Activated CD8-positive, alpha-beta T cell treated with anti-CD3 and anti-CD28 coated beads, Interleukin-2, amount 10 ng/mL, durations not matched to agents 7 days and 5 days (primary cell): ENCODE measurements around the gene PIAS1. TPM values are rescaled to one million over a fixed set of nuclear protein-coding genes. Genes with fewer than 3 reads are reported as not detected.

ENCODE experiments used
- ATAC-seq: fragments of 150-1000 bp; cut with Tn5 transposase; one replicate; pipeline ENCODE4 v1.10.0; 2021; ENCODE audit warnings: moderate library complexity
- CTCF ChIA-PET: fragments of 350-600 bp; sonication (Branson Sonifier 250); formaldehyde crosslinking; loops from one replicate; lab custom pipeline; 2021; ENCODE audit warnings: antibody characterized with exemption; lab: Charles Lee
- POLR2A ChIA-PET: fragments of 350-600 bp; sonication (Branson Sonifier 250); formaldehyde crosslinking; loops from one replicate; lab custom pipeline; 2021; ENCODE audit warnings: antibody characterized with exemption; lab: Charles Lee
- DNase-seq: peaks from one replicate; pipeline ENCODE4 v3.0.0-alpha.2; 2020
- H3K27ac Mint-ChIP-seq: one replicate; pipeline ENCODE4 v1.8.0; 2021; ENCODE audit warnings: mild to moderate bottlenecking, mixed read lengths
- H3K27me3 Mint-ChIP-seq: one replicate; pipeline ENCODE4 v1.8.0; 2021; ENCODE audit warnings: low read depth, mixed read lengths
- H3K36me3 Mint-ChIP-seq: one replicate; pipeline ENCODE4 v1.8.0; 2021; ENCODE audit warnings: low read depth, mixed read lengths
- H3K4me1 Mint-ChIP-seq: one replicate; pipeline ENCODE4 v1.8.0; 2021; ENCODE audit warnings: low read depth, mixed read lengths
- H3K4me3 Mint-ChIP-seq: one replicate; pipeline ENCODE4 v1.8.0; 2021; ENCODE audit warnings: mild to moderate bottlenecking, mixed read lengths
- H3K9me3 Mint-ChIP-seq: one replicate; pipeline ENCODE4 v1.8.0; 2022; ENCODE audit warnings: mixed read lengths; ENCODE audit not compliant: insufficient read depth
- total RNA-seq, 2 experiments: library from RNA; stranded (reverse); gene quantifications; one replicate each; pipeline ENCODE4 v1.2.3, GENCODE V29; 2021

The PIAS1 gene
- total RNA-seq, 2 experiments from 2014 or later: 40.6 to 44.2 TPM

DNA sequence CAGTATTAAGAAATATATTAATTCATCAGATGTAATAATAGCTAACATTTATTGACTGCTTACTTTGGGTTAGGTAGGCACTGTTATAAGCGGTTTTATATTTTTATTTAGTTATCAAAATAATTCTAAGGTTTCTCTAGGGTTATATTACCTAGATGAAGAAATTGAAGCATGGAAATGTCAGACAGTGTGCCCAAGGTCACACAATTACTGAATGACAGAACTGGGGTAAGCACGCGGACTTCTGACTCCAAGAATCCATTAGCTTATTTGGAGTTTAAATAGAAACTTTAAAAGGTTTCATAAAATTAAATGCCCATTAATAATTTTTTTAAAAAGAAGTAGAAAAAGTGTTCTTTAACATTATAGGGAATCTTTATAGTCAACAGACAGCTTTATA is 76.7 kb downstream of the PIAS1 start:
- Mint-ChIP-seq H3K9me3 (no peaks in the 10 kb centered on the region), H3K36me3 (peaks cover 9% of the 10 kb centered on the region), H3K27me3 (no peaks in the 10 kb centered on the region), H3K4me3 (no peak overlapping the region), H3K4me1 (no peaks in the 10 kb centered on the region), H3K27ac (no peak overlapping the region)
- ATAC-seq (no peak), DNase-seq (no peak)
- POLR2A ChIA-PET: no interaction called here
- CTCF ChIA-PET: interaction anchor here (0.8 kb wide), 1 partner anchor 31 kb away, joined by 3 read pairs; no protein-coding TSS in a partner anchor

DNA sequence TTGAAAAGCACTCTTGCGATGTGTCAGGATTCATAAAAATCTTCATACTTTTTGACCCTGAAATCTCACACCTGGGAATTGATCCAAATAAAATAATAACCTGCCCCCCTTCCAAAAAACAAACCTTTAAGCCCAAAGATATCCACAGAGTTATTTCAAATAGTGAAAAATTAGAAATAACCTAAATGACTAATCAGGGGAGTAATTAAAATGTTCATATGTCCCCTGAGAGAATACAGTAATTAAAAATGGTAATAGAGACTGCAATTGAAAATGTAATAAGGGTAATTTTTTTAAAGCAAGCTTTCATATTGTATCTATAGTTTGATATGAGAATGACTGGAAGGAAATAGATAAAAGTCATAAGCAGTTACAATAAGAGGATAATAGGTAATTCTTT is 83.0 kb downstream of the PIAS1 start:
- Mint-ChIP-seq H3K27ac (no peak overlapping the region), H3K4me1 (no peaks in the 10 kb centered on the region), H3K36me3 (peaks cover 4% of the 10 kb centered on the region), H3K9me3 (no peaks in the 10 kb centered on the region), H3K4me3 (no peak overlapping the region), H3K27me3 (no peaks in the 10 kb centered on the region)
- DNase-seq (no peak), ATAC-seq (no peak)
- ChIA-PET CTCF (no interaction called here), POLR2A (no interaction called here)

GRCh38 chr15:68143129-68143528 is 89.0 kb downstream of the PIAS1 start:
- ChIA-PET CTCF (no interaction called here), POLR2A (interaction anchor here (0.6 kb wide), 1 partner anchor 876 kb away, joined by 4 read pairs; no protein-coding TSS in a partner anchor)
- Mint-ChIP-seq H3K4me1 (peaks cover 2% of the 10 kb centered on the region), H3K4me3 (no peak overlapping the region), H3K36me3 (peaks cover 21% of the 10 kb centered on the region), H3K27me3 (no peaks in the 10 kb centered on the region), H3K27ac (no peak overlapping the region), H3K9me3 (no peaks in the 10 kb centered on the region)
- DNase-seq: no peak
- no peak for ATAC-seq

DNA sequence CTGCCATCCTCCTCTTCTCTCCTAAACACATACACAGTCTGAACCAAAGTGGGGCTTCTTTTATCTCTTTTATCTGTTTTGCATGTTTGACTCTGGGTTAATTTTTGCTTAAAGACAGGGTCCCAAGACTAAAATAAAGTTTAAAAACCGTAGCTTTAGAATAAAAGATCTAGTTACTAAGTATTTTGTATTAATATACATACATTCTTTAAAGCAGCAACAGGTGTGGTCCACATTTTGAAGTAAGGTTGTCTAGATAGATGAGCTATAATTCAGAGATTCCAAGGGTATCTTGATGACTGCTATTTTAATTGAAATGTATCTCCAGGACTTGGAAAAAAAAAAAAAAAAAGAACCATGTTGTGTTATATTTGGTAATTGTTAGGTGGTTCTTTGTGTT is 89.7 kb downstream of the PIAS1 start:
- ChIA-PET CTCF (no interaction called here), POLR2A (interaction anchor here (0.6 kb wide), 1 partner anchor 877 kb away, joined by 4 read pairs; no protein-coding TSS in a partner anchor)
- H3K4me1 Mint-ChIP-seq: peaks cover 6% of the 10 kb centered on the region
- ATAC-seq (no peak), DNase-seq (no peak)
- no peaks in the 10 kb centered on the region for H3K27me3 Mint-ChIP-seq
- no peaks in the 10 kb centered on the region for H3K9me3 Mint-ChIP-seq
- H3K4me3 Mint-ChIP-seq: no peak overlapping the region
- no peak overlapping the region for H3K27ac Mint-ChIP-seq
- peaks cover 21% of the 10 kb centered on the region for H3K36me3 Mint-ChIP-seq

DNA sequence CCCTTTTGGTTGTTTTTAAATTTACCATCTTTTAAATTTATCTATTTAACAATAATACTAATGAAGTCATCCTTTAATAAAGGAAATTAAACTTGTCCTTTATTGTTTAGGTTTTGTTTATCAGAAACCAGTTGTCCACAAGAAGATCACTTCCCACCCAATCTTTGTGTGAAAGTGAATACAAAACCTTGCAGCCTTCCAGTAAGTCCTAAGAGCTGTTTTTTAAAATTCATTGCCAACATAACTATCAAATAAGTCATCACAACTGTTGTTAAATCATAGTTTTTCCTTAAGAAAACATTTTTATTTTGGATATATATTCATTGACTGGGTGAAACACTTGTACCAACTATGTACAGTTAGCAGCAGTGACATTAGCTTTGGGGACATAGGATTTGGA is 91.6 kb downstream of the PIAS1 start:
- H3K27me3 Mint-ChIP-seq: no peaks in the 10 kb centered on the region
- H3K9me3 Mint-ChIP-seq: no peaks in the 10 kb centered on the region
- no peak overlapping the region for H3K27ac Mint-ChIP-seq
- ATAC-seq: no peak
- H3K36me3 Mint-ChIP-seq: peaks cover 21% of the 10 kb centered on the region
- no peak overlapping the region for H3K4me3 Mint-ChIP-seq
- CTCF ChIA-PET: interaction anchor here (2.6 kb wide), 1 partner anchor 9 kb away, joined by 7 read pairs; no protein-coding TSS in a partner anchor
- peaks cover 8% of the 10 kb centered on the region for H3K4me1 Mint-ChIP-seq
- DNase-seq: no peak
- POLR2A ChIA-PET: no interaction called here

DNA sequence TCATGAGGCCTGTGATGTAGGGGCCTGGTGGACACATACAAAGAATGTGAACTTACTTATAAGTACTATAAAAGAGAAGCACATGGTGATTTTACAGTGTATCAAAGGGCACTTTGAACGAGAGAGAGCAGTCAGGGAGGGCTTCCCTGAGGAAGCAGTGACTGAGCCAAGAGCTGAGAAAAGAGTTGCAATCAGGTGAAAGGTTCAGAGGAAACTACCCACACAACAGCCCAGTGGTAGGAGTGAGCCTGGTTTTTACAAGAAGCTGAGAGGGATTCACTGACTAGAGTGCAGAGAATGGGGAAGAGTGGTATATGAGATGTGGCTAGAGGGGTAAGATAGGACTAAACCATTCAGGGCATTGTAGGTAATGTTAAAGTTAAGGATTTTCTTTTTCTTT is 93.9 kb downstream of the PIAS1 start:
- H3K36me3 Mint-ChIP-seq: peaks cover 29% of the 10 kb centered on the region
- H3K27me3 Mint-ChIP-seq: no peaks in the 10 kb centered on the region
- ChIA-PET POLR2A (interaction anchor here (1.6 kb wide), 1 partner anchor 94 kb away, joined by 4 read pairs; the partner anchor contains the start of gene PIAS1), CTCF (no interaction called here)
- H3K9me3 Mint-ChIP-seq: no peaks in the 10 kb centered on the region
- H3K4me3 Mint-ChIP-seq: no peak overlapping the region
- ATAC-seq (no peak), DNase-seq (no peak)
- peaks cover 8% of the 10 kb centered on the region for H3K4me1 Mint-ChIP-seq
- no peak overlapping the region for H3K27ac Mint-ChIP-seq

DNA sequence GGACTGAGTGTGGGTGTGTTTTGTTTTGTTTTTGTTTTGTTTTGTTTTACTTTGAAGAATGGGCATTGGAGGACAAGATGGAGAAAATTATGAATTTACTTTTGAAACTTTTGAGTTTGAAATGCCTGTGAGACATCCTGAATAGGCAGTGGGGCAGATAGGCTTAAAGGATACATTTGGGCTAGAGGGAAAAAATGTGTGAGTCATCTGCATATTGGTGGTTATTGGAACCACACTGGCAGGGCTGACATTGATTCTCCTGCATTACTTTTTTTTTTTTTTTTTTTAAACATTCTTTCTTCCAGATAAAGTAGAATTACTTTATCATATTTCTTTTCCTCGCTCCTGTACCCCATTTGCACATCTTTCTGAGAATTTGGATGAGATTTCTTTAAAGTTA is 94.9 kb downstream of the PIAS1 start:
- ChIA-PET POLR2A (interaction anchor here (1.6 kb wide), 1 partner anchor 95 kb away, joined by 4 read pairs; the partner anchor contains the start of gene PIAS1), CTCF (no interaction called here)
- Mint-ChIP-seq H3K4me3 (no peak overlapping the region), H3K27me3 (no peaks in the 10 kb centered on the region), H3K36me3 (peaks cover 30% of the 10 kb centered on the region), H3K4me1 (peaks cover 8% of the 10 kb centered on the region), H3K27ac (no peak overlapping the region), H3K9me3 (no peaks in the 10 kb centered on the region)
- DNase-seq (no peak), ATAC-seq (no peak)

GRCh38 chr15:68150187-68150586 is 96.1 kb downstream of the PIAS1 start:
- H3K4me1 Mint-ChIP-seq: peaks cover 8% of the 10 kb centered on the region
- CTCF ChIA-PET: no interaction called here
- DNase-seq (no peak), ATAC-seq (no peak)
- POLR2A ChIA-PET: no interaction called here
- H3K9me3 Mint-ChIP-seq: no peaks in the 10 kb centered on the region
- no peak overlapping the region for H3K27ac Mint-ChIP-seq
- H3K4me3 Mint-ChIP-seq: no peak overlapping the region
- no peaks in the 10 kb centered on the region for H3K27me3 Mint-ChIP-seq
- H3K36me3 Mint-ChIP-seq: peaks cover 40% of the 10 kb centered on the region

DNA sequence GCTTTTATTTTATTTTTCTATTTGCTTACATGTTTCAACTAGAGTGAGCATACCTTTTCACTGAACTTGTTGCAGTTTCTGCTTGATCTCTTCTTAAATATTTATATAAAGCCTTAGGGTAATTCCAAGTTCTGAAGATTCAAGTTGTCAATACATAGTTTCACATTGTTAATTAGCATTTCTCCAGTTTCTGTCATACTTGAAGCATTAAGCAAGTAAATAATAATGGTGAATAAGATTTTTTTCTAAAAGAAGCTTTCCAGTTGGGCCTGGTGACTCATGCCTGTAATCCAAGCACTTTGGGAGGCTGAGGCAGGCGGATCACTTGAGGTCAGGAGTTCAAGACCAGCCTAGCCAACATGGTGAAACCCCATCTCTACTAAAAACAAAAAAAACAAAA is 97.2 kb downstream of the PIAS1 start:
- no peak for ATAC-seq
- no peak overlapping the region for H3K27ac Mint-ChIP-seq
- H3K9me3 Mint-ChIP-seq: no peaks in the 10 kb centered on the region
- H3K36me3 Mint-ChIP-seq: peaks cover 35% of the 10 kb centered on the region
- H3K4me3 Mint-ChIP-seq: no peak overlapping the region
- peaks cover 8% of the 10 kb centered on the region for H3K4me1 Mint-ChIP-seq
- H3K27me3 Mint-ChIP-seq: no peaks in the 10 kb centered on the region
- DNase-seq: no peak
- ChIA-PET POLR2A (no interaction called here), CTCF (no interaction called here)

DNA sequence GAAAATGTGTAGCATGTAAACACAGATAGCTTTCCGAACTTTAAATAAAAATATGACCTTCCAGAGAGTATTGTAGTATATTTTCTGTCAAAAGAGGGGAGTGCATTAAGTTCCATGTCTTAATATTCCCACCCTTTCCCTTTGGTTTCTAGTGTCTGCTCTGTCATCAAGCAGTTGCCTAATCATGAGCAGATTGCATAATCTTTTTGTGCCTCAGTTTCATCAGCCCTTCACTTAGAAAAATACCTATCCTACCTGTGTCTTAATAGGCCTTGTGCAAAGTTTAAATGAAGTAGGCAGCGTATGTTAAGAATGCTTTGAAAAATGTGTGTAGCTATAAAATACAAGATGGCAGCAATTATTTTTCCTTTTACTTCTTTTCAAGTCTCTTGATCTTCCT is 98.2 kb downstream of the PIAS1 start:
- peaks cover 8% of the 10 kb centered on the region for H3K4me1 Mint-ChIP-seq
- no peak overlapping the region for H3K4me3 Mint-ChIP-seq
- POLR2A ChIA-PET: no interaction called here
- ATAC-seq (no peak), DNase-seq (no peak)
- H3K36me3 Mint-ChIP-seq: peaks cover 29% of the 10 kb centered on the region
- no peaks in the 10 kb centered on the region for H3K27me3 Mint-ChIP-seq
- H3K27ac Mint-ChIP-seq: no peak overlapping the region
- no peaks in the 10 kb centered on the region for H3K9me3 Mint-ChIP-seq
- CTCF ChIA-PET: interaction anchor here (0.5 to 1.8 kb wide), 3 partner anchors 288 to 1206 kb away, joined by 3 to 7 read pairs (median 3); no protein-coding TSS in a partner anchor

- POLR2A ChIA-PET: interaction anchor here (0.6 kb wide), 1 partner anchor 100 kb away, joined by 3 read pairs; no protein-coding TSS in a partner anchor
- ATAC-seq (no peak), DNase-seq (no peak)
- no peak overlapping the region for H3K4me3 Mint-ChIP-seq
- H3K27ac Mint-ChIP-seq: no peak overlapping the region
- H3K36me3 Mint-ChIP-seq: peaks cover 24% of the 10 kb centered on the region
- no peaks in the 10 kb centered on the region for H3K27me3 Mint-ChIP-seq
- H3K4me1 Mint-ChIP-seq: no peaks in the 10 kb centered on the region
- CTCF ChIA-PET: interaction anchor here (0.7 to 1.8 kb wide), 9 partner anchors 9 to 317 kb away, joined by 3 to 16 read pairs (median 3); partner anchors contain the start of gene PIAS1
- H3K9me3 Mint-ChIP-seq: no peaks in the 10 kb centered on the region
Observed at GRCh38 chr15:68154923-68155559, 100.9 kb downstream of the PIAS1 start.

- Mint-ChIP-seq H3K9me3 (no peaks in the 10 kb centered on the region), H3K4me3 (no peak overlapping the region), H3K36me3 (peaks cover 36% of the 10 kb centered on the region), H3K27ac (no peak overlapping the region), H3K4me1 (no peaks in the 10 kb centered on the region), H3K27me3 (no peaks in the 10 kb centered on the region)
- no peak for DNase-seq
- ATAC-seq: no peak
- CTCF ChIA-PET: interaction anchor here (1.0 kb wide), 1 partner anchor 294 kb away, joined by 3 read pairs; no protein-coding TSS in a partner anchor
- POLR2A ChIA-PET: no interaction called here
Observed at GRCh38 chr15:68157074-68157473, 103.0 kb downstream of the PIAS1 start.
